GM21526 (cell line): ENCODE measurements around the gene OSBPL5.

ENCODE experiments used
- ATAC-seq: cut with Tn5 transposase; IDR thresholded peaks from one replicate; pipeline ENCODE4 v1.9.1; 2021; ENCODE audit warnings: moderate library complexity; ENCODE audit not compliant: unreplicated experiment, low FRiP score

The OSBPL5 gene

GRCh38 chr11:3155691-3156258 is 9.3 kb downstream of the OSBPL5 start:
- ATAC-seq, result no peak

- ATAC-seq, result no peak
These were observed 9.9 kb downstream of the OSBPL5 start for GRCh38 chr11:3155216-3155615.

- ATAC-seq, result no peak
These were observed 11.0 kb downstream of the OSBPL5 start for GRCh38 chr11:3154001-3154599.

- ATAC-seq, result no peak
These were observed 11.7 kb downstream of the OSBPL5 start for GRCh38 chr11:3153291-3153861.

GRCh38 chr11:3152471-3153110 is 12.5 kb downstream of the OSBPL5 start:
- ATAC-seq, result no peak

GRCh38 chr11:3150726-3151125 is 14.4 kb downstream of the OSBPL5 start:
- no peak for ATAC-seq

- ATAC-seq, result no peak
These were observed 15.3 kb downstream of the OSBPL5 start for GRCh38 chr11:3149852-3150188.

- no peak for ATAC-seq
These were observed 15.9 kb downstream of the OSBPL5 start for GRCh38 chr11:3148990-3149851.

- no peak for ATAC-seq
These were observed 16.7 kb downstream of the OSBPL5 start for GRCh38 chr11:3148255-3148989.

- no peak for ATAC-seq
These were observed 17.5 kb downstream of the OSBPL5 start for GRCh38 chr11:3147626-3148025.

GRCh38 chr11:3147257-3147619 is 17.9 kb downstream of the OSBPL5 start:
- no peak for ATAC-seq

GRCh38 chr11:3146612-3147256 is 18.4 kb downstream of the OSBPL5 start:
- no peak for ATAC-seq

- no peak for ATAC-seq
These were observed 19.9 kb downstream of the OSBPL5 start for GRCh38 chr11:3145206-3145520.

- ATAC-seq, result no peak
These were observed 20.6 kb downstream of the OSBPL5 start for GRCh38 chr11:3144296-3145205.

- ATAC-seq, result no peak
These were observed 21.8 kb downstream of the OSBPL5 start for GRCh38 chr11:3143136-3143880.

GRCh38 chr11:3140291-3140603 is 24.9 kb downstream of the OSBPL5 start:
- no peak for ATAC-seq

GRCh38 chr11:3139481-3140290 is 25.4 kb downstream of the OSBPL5 start:
- no peak for ATAC-seq

GRCh38 chr11:3139086-3139440 is 26.0 kb downstream of the OSBPL5 start:
- ATAC-seq, result no peak
